ENCODE data around the gene SBNO2. TPM values are rescaled to one million over a fixed set of nuclear protein-coding genes. Genes with fewer than 3 reads are reported as not detected.

SBNO2 gene
- total RNA-seq, 1 donor from 2014 or later: 65.5 TPM

- TF ChIP-seq CTCF (IDR thresholded peaks at IDR 0.05; ENCODE audit: partially characterized antibody, unreplicated experiment): no peak
- H3K36me3 Mint-ChIP-seq (ENCODE audit: unreplicated experiment): no peaks in the 10 kb centered on the region
- peak overlapping the region; percentile 38 for H3K27ac Mint-ChIP-seq (ENCODE audit: unreplicated experiment)
- peaks cover 2% of the 10 kb centered on the region for H3K9me3 Mint-ChIP-seq (ENCODE audit: unreplicated experiment)
- H3K27me3 Mint-ChIP-seq (ENCODE audit: unreplicated experiment): peaks cover 2% of the 10 kb centered on the region
- H3K4me1 Mint-ChIP-seq (ENCODE audit: low read depth, unreplicated experiment): peaks cover 2% of the 10 kb centered on the region
- H3K4me3 Mint-ChIP-seq (ENCODE audit: unreplicated experiment): peak overlapping the region; percentile 18
- DNase-seq: no peak
Measured at GRCh38 chr19:1085053-1085658, 88.9 kb downstream of the SBNO2 start.

GRCh38 chr19:1084024-1084868, 89.8 kb downstream of the SBNO2 start:
- peak; percentile 7 for DNase-seq
- H3K9me3 Mint-ChIP-seq (ENCODE audit: unreplicated experiment): peaks cover 2% of the 10 kb centered on the region
- no peaks in the 10 kb centered on the region for H3K36me3 Mint-ChIP-seq (ENCODE audit: unreplicated experiment)
- no peak overlapping the region for H3K4me3 Mint-ChIP-seq (ENCODE audit: unreplicated experiment)
- H3K27ac Mint-ChIP-seq (ENCODE audit: unreplicated experiment): no peak overlapping the region
- peaks cover 2% of the 10 kb centered on the region for H3K27me3 Mint-ChIP-seq (ENCODE audit: unreplicated experiment)
- H3K4me1 Mint-ChIP-seq (ENCODE audit: low read depth, unreplicated experiment): peaks cover 2% of the 10 kb centered on the region
- no peak for TF ChIP-seq CTCF (IDR thresholded peaks at IDR 0.05; ENCODE audit: partially characterized antibody, unreplicated experiment)

GRCh38 chr19:1082928-1083816, 90.9 kb downstream of the SBNO2 start:
- Mint-ChIP-seq H3K36me3 (ENCODE audit: unreplicated experiment) (no peaks in the 10 kb centered on the region), H3K4me1 (ENCODE audit: low read depth, unreplicated experiment) (peaks cover 2% of the 10 kb centered on the region), H3K27ac (ENCODE audit: unreplicated experiment) (no peak overlapping the region), H3K4me3 (ENCODE audit: unreplicated experiment) (no peak overlapping the region), H3K27me3 (ENCODE audit: unreplicated experiment) (peaks cover 2% of the 10 kb centered on the region), H3K9me3 (ENCODE audit: unreplicated experiment) (peaks cover 2% of the 10 kb centered on the region)
- no peak for TF ChIP-seq CTCF (IDR thresholded peaks at IDR 0.05; ENCODE audit: partially characterized antibody, unreplicated experiment)
- DNase-seq: peak; percentile 10

GRCh38 chr19:1082165-1082927, 91.7 kb downstream of the SBNO2 start:
- peak; percentile 67 for DNase-seq
- no peak for TF ChIP-seq CTCF (IDR thresholded peaks at IDR 0.05; ENCODE audit: partially characterized antibody, unreplicated experiment)
- peaks cover 2% of the 10 kb centered on the region for H3K4me1 Mint-ChIP-seq (ENCODE audit: low read depth, unreplicated experiment)
- H3K27me3 Mint-ChIP-seq (ENCODE audit: unreplicated experiment): peaks cover 2% of the 10 kb centered on the region
- H3K4me3 Mint-ChIP-seq (ENCODE audit: unreplicated experiment): peak overlapping the region; percentile 57
- H3K27ac Mint-ChIP-seq (ENCODE audit: unreplicated experiment): no peak overlapping the region
- H3K36me3 Mint-ChIP-seq (ENCODE audit: unreplicated experiment): no peaks in the 10 kb centered on the region
- peaks cover 2% of the 10 kb centered on the region for H3K9me3 Mint-ChIP-seq (ENCODE audit: unreplicated experiment)
